GM10847 (cell line): Measurements from ENCODE around the gene PIK3R2.
A peak's percentile ranks its signal among the peaks of the same experiment; 100 is the strongest.

Source experiments
- POLR2A ChIP-seq: IDR thresholded peaks from 2 replicates; pipeline ENCODE4 v1.6.1; 2011; ENCODE audit not compliant: insufficient read length; ENCODE audit errors: extremely low read depth

PIK3R2 gene

GRCh38 chr19:18194554-18195238 is 41.7 kb downstream of the PIK3R2 start:
- TF ChIP-seq POLR2A: no peak

- TF ChIP-seq POLR2A: no peak
These were observed 43.5 kb downstream of the PIK3R2 start for GRCh38 chr19:18196511-18196845.

GRCh38 chr19:18197306-18197705 is 44.3 kb downstream of the PIK3R2 start:
- TF ChIP-seq POLR2A: no peak

GRCh38 chr19:18197941-18198340 is 45.0 kb downstream of the PIK3R2 start:
- no peak for TF ChIP-seq POLR2A

- no peak for TF ChIP-seq POLR2A
These were observed 45.4 kb downstream of the PIK3R2 start for GRCh38 chr19:18198374-18198773.

- TF ChIP-seq POLR2A: no peak
These were observed 49.4 kb downstream of the PIK3R2 start for GRCh38 chr19:18202397-18202777.

GRCh38 chr19:18202778-18203407 is 49.9 kb downstream of the PIK3R2 start:
- no peak for TF ChIP-seq POLR2A

- TF ChIP-seq POLR2A: no peak
These were observed 50.5 kb downstream of the PIK3R2 start for GRCh38 chr19:18203408-18203862.

- peak; percentile 20 for TF ChIP-seq POLR2A
These were observed 51.0 kb downstream of the PIK3R2 start, which contains the start of gene RAB3A for GRCh38 chr19:18203863-18204393. Gene RAB3A, minus strand, starts transcription at chr19:18204042. Its CDS starts 1,302 bp downstream, at chr19:18202740.

GRCh38 chr19:18204394-18205199 is 51.6 kb downstream of the PIK3R2 start:
- peak; percentile 5 for TF ChIP-seq POLR2A

- TF ChIP-seq POLR2A: no peak
These were observed 52.4 kb downstream of the PIK3R2 start for GRCh38 chr19:18205200-18205892.

- TF ChIP-seq POLR2A: no peak
These were observed 53.1 kb downstream of the PIK3R2 start for GRCh38 chr19:18206018-18206417.

GRCh38 chr19:18208098-18208951 is 55.4 kb downstream of the PIK3R2 start:
- no peak for TF ChIP-seq POLR2A

- no peak for TF ChIP-seq POLR2A
These were observed 58.7 kb downstream of the PIK3R2 start for GRCh38 chr19:18211683-18212082.

- no peak for TF ChIP-seq POLR2A
These were observed 61.9 kb downstream of the PIK3R2 start for GRCh38 chr19:18214779-18215433.
